Caki2 (cell line): ENCODE data around the gene IGHMBP2. TPM values are rescaled to one million over a fixed set of nuclear protein-coding genes. Genes with fewer than 3 reads are reported as not detected.
A peak's percentile ranks its signal among the peaks of the same experiment; 100 is the strongest.
"Not testable (repeated sequence)": the region's sequence is repeated elsewhere in the genome, so short reads cannot be mapped to it uniquely, and the experiment has no call there.

Experiments
- DNase-seq: peaks from one replicate; pipeline ENCODE4 v3.0.0-alpha.2; 2015; ENCODE audit warnings: low read depth
- in situ Hi-C: cut with HindIII; loops from 2 replicates; pipeline ENCODE4 v1.10.0; 2016; ENCODE audit warnings: low sequenced_read_pairs, low pct_unique_long_range_greater_than_20kb, mixed read lengths
- total RNA-seq: library from RNA; depleted of rRNA; stranded (reverse); fragments of >200 nt; shearing (Covaris generic); gene quantifications from 2 replicates; pipeline ENCODE4 v1.2.3, GENCODE V29; 2014; ENCODE audit warnings: low replicate concordance; rRNA removed

Gene IGHMBP2
- total RNA-seq, result 2.1 and 9.8 TPM in 2 replicates

- DNase-seq, result peak; percentile 58
- in situ Hi-C loops, result no loop called here
Measured at GRCh38 chr11:68903288-68904247, at the start of gene IGHMBP2, which contains the start of gene MRPL21. Gene IGHMBP2, plus strand, starts transcription at chr11:68903891. Its CDS starts 62 bp downstream, at chr11:68903953. Gene MRPL21, minus strand, starts transcription at chr11:68903832. Its CDS starts 22 bp downstream, at chr11:68903810.

- in situ Hi-C loops, result no loop called here
- no peak for DNase-seq
Measured at GRCh38 chr11:68854273-68854958, 49.3 kb upstream of the IGHMBP2 start.

GRCh38 chr11:68855205-68855981 is 48.3 kb upstream of the IGHMBP2 start:
- DNase-seq, result no peak
- in situ Hi-C loops, result no loop called here

GRCh38 chr11:68856425-68857030 is 47.2 kb upstream of the IGHMBP2 start:
- in situ Hi-C loops, DNase-seq: not testable (repeated sequence)

GRCh38 chr11:68857037-68857586 is 46.6 kb upstream of the IGHMBP2 start:
- in situ Hi-C loops, result no loop called here
- peak; percentile 89 for DNase-seq

GRCh38 chr11:68859123-68859522 is 44.6 kb upstream of the IGHMBP2 start:
- in situ Hi-C loops, result no loop called here
- DNase-seq, result no peak

- no peak for DNase-seq
- in situ Hi-C loops, result no loop called here
Measured at GRCh38 chr11:68862421-68862820, 41.3 kb upstream of the IGHMBP2 start.

- no peak for DNase-seq
- in situ Hi-C loops, result no loop called here
Measured at GRCh38 chr11:68863553-68864265, 40.0 kb upstream of the IGHMBP2 start.

GRCh38 chr11:68865241-68865640 is 38.5 kb upstream of the IGHMBP2 start:
- DNase-seq, result no peak
- in situ Hi-C loops, result no loop called here

GRCh38 chr11:68867066-68867465 is 36.6 kb upstream of the IGHMBP2 start:
- no peak for DNase-seq
- in situ Hi-C loops, result no loop called here

GRCh38 chr11:68868221-68868835 is 35.4 kb upstream of the IGHMBP2 start:
- in situ Hi-C loops, result no loop called here
- no peak for DNase-seq

GRCh38 chr11:68870470-68870869 is 33.2 kb upstream of the IGHMBP2 start:
- DNase-seq, result no peak
- in situ Hi-C loops, result no loop called here

- in situ Hi-C loops, result no loop called here
- no peak for DNase-seq
Measured at GRCh38 chr11:68872216-68873003, 31.3 kb upstream of the IGHMBP2 start.

GRCh38 chr11:68878022-68878421 is 25.7 kb upstream of the IGHMBP2 start:
- DNase-seq, result peak; percentile 26
- in situ Hi-C loops, result no loop called here

GRCh38 chr11:68880851-68881250 is 22.8 kb upstream of the IGHMBP2 start:
- in situ Hi-C loops, result no loop called here

GRCh38 chr11:68881320-68881719 is 22.4 kb upstream of the IGHMBP2 start:
- DNase-seq, result no peak
- in situ Hi-C loops, result no loop called here

More at GRCh38 chr11:68880851-68881250, 22.8 kb upstream of the IGHMBP2 start:
- no peak for DNase-seq
